GM21367 (cell line): ENCODE results near the gene TET1.
A peak's percentile ranks its signal among the peaks of the same experiment; 100 is the strongest.
"Not testable (repeated sequence)": the region's sequence is repeated elsewhere in the genome, so short reads cannot be mapped to it uniquely, and the experiment has no call there.

Source experiments
- ATAC-seq: cut with Tn5 transposase; IDR thresholded peaks from one replicate; pipeline ENCODE4 v1.9.1; 2021; ENCODE audit not compliant: unreplicated experiment

The TET1 gene

GRCh38 chr10:68560186-68560942 is at the start of gene TET1:
TSS of gene TET1 (plus strand) at chr10:68560337. CDS start at chr10:68572339, 12,002 bp downstream.
- ATAC-seq: no peak

- ATAC-seq: not testable (repeated sequence)
Observed at GRCh38 chr10:68516216-68516615, 43.9 kb upstream of the TET1 start.

- no peak for ATAC-seq
Observed at GRCh38 chr10:68516766-68517165, 43.4 kb upstream of the TET1 start.

- no peak for ATAC-seq
Observed at GRCh38 chr10:68517188-68517587, 42.9 kb upstream of the TET1 start.

GRCh38 chr10:68518609-68519008 is 41.5 kb upstream of the TET1 start:
- not testable (repeated sequence) for ATAC-seq

GRCh38 chr10:68525490-68526038 is 34.6 kb upstream of the TET1 start:
- ATAC-seq: not testable (repeated sequence)

GRCh38 chr10:68526634-68527307 is 33.4 kb upstream of the TET1 start:
- peak; percentile 48 for ATAC-seq

GRCh38 chr10:68536973-68537372 is 23.2 kb upstream of the TET1 start:
- no peak for ATAC-seq

- ATAC-seq: no peak
Observed at GRCh38 chr10:68537796-68538195, 22.3 kb upstream of the TET1 start.

GRCh38 chr10:68543004-68543918 is 16.9 kb upstream of the TET1 start:
- ATAC-seq: no peak

GRCh38 chr10:68550747-68551411 is 9.3 kb upstream of the TET1 start:
- ATAC-seq: peak; percentile 79

- no peak for ATAC-seq
Observed at GRCh38 chr10:68553138-68553537, 7.0 kb upstream of the TET1 start.

GRCh38 chr10:68553599-68553998 is 6.5 kb upstream of the TET1 start:
- ATAC-seq: no peak

GRCh38 chr10:68558478-68558877 is 1.7 kb upstream of the TET1 start:
- ATAC-seq: no peak

- no peak for ATAC-seq
Observed at GRCh38 chr10:68559251-68559650, 886 bp upstream of the TET1 start.

- ATAC-seq: no peak
Observed at GRCh38 chr10:68559841-68560185, 324 bp upstream of the TET1 start.

GRCh38 chr10:68560943-68561864 is 1.1 kb downstream of the TET1 start:
- no peak for ATAC-seq

- no peak for ATAC-seq
Observed at GRCh38 chr10:68561865-68562649, 1.9 kb downstream of the TET1 start.
